Activated CD4-positive, alpha-beta memory T cell treated with anti-CD3 and anti-CD28 coated beads for 36 hours (primary cell): Measurements from ENCODE around the gene RNF151. TPM values are rescaled to one million over a fixed set of nuclear protein-coding genes. Genes with fewer than 3 reads are reported as not detected.
A peak's percentile ranks its signal among the peaks of the same experiment; 100 is the strongest.
"Not testable (repeated sequence)": the region's sequence is repeated elsewhere in the genome, so short reads cannot be mapped to it uniquely, and the experiment has no call there.

Experiments used
- CTCF ChIA-PET: fragments of 350-600 bp; sonication (Branson Sonifier 250); formaldehyde crosslinking; loops from one replicate; lab custom pipeline; 2021; ENCODE audit warnings: antibody characterized with exemption, inconsistent platforms; lab: Charles Lee
- POLR2A ChIA-PET: fragments of 350-600 bp; sonication (Branson Sonifier 250); formaldehyde crosslinking; loops from one replicate; lab custom pipeline; 2021; ENCODE audit warnings: antibody characterized with exemption; lab: Charles Lee
- DNase-seq: peaks from one replicate; pipeline ENCODE4 v3.0.0-alpha.2; 2020
- H3K27ac Mint-ChIP-seq: one replicate; pipeline ENCODE4 v1.8.0; 2021; ENCODE audit warnings: mixed read lengths
- H3K27me3 Mint-ChIP-seq: one replicate; pipeline ENCODE4 v1.8.0; 2021; ENCODE audit warnings: mixed read lengths
- H3K36me3 Mint-ChIP-seq: one replicate; pipeline ENCODE4 v1.8.0; 2021; ENCODE audit warnings: mixed read lengths
- H3K4me1 Mint-ChIP-seq: one replicate; pipeline ENCODE4 v1.8.0; 2021; ENCODE audit warnings: low read depth, mixed read lengths
- H3K4me3 Mint-ChIP-seq: one replicate; pipeline ENCODE4 v1.8.0; 2021; ENCODE audit warnings: mild to moderate bottlenecking, mixed read lengths
- H3K9me3 Mint-ChIP-seq: one replicate; pipeline ENCODE4 v1.8.0; 2021; ENCODE audit warnings: mixed read lengths
- intact Hi-C: fragments of 100-400 bp; cut with micrococcal nuclease; formaldehyde crosslinking; loops from one replicate; pipeline ENCODE4 v1.15.1; 2023
- total RNA-seq, 2 experiments: library from RNA; stranded (reverse); gene quantifications; one replicate each; pipeline ENCODE4 v1.2.3, GENCODE V29; 2021

RNF151 gene
- total RNA-seq, 2 experiments from 2014 or later = not detected

DNA sequence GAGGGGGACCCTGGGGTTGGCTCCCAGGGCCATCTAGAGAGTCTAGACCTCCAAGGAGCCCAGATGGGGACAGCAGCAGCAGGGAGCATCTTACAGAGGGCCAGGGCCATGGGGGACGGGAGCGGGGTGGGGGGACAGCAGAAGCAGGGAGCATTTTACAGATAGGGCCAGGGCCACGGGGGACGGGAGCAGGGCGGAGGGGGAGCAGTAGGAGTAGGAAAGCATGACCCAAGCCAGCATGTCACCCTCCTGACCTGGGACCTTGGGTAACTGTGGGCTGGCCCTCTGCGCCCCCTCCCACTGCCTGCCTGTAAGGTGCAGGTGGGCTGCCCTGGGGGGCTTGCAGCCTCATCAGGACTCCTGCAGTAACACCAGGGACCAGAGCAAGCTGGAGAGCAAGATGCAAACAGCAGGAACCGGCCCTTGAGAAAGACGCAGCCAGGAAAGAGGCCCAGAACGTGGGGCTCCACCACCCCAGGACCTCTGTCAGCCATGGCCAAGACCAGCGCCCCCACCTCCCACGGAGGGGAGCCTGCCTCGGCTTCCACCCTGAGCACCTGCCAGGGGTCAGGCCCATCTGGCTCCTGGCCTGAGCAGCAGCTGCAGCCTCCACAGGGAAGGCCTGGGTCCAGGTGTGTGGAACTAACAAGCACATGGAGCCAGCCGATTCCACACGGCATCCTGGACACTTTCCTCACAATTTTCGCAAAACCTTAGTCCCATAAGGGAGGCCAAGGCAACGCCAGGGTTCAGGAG, 40.6 kb downstream of the RNF151 start:
- H3K4me1 Mint-ChIP-seq = peaks cover 41% of the 10 kb centered on the region
- no peaks in the 10 kb centered on the region for H3K9me3 Mint-ChIP-seq
- no peak for DNase-seq
- POLR2A ChIA-PET = no interaction called here
- peaks cover 18% of the 10 kb centered on the region for H3K36me3 Mint-ChIP-seq
- H3K4me3 Mint-ChIP-seq = peak overlapping the region; percentile 83
- no peaks in the 10 kb centered on the region for H3K27me3 Mint-ChIP-seq
- CTCF ChIA-PET = interaction anchor here (1.4 to 3.4 kb wide), 2 partner anchors 23 to 133 kb away, joined by 3 to 14 read pairs; partner anchors contain the start of gene GFER
- peak overlapping the region; percentile 61 for H3K27ac Mint-ChIP-seq
- intact Hi-C loops = no loop called here

DNA sequence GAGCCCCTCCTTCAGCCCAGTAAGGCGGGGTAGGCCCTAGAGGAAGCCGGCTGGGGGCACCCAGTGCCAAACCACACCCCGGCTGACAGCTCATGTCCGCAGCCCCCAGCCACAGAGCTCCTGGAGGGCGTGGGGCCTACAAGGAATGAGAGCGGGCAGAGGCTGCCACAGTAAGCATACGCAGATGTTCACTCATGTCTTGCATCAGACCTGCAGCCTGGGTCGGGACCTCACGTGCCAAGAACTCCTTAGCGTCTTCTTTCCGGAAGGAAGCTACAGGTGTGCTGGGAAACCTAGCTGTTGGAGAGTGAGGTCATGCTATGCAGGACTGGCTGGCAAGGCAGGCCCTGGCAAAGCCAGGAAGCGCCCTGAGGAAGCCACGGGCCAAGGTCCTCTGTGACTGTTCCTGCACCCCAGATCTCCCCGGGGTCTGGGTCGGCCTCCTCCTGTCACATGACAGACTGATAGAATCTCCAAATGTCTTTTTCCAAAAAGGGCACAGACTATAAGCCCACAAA, 41.4 kb downstream of the RNF151 start:
- ChIA-PET POLR2A (interaction anchor here (0.6 to 1.6 kb wide), 3 partner anchors 17 to 147 kb away, joined by 3 to 7 read pairs (median 4); partner anchors contain the start of genes RPS2 and TRAF7), CTCF (interaction anchor here (0.8 to 3.4 kb wide), 4 partner anchors 15 to 147 kb away, joined by 3 to 14 read pairs (median 4); partner anchors contain the start of genes GFER and TRAF7)
- peak; percentile 48 for DNase-seq
- Mint-ChIP-seq H3K27ac (peak overlapping the region; percentile 77), H3K4me3 (peak overlapping the region; percentile 83), H3K4me1 (peaks cover 41% of the 10 kb centered on the region), H3K9me3 (no peaks in the 10 kb centered on the region), H3K36me3 (peaks cover 15% of the 10 kb centered on the region), H3K27me3 (no peaks in the 10 kb centered on the region)
- intact Hi-C loops = loop anchor here (2.0 kb wide), 1 partner anchor 15 kb away; no protein-coding TSS in a partner anchor

DNA sequence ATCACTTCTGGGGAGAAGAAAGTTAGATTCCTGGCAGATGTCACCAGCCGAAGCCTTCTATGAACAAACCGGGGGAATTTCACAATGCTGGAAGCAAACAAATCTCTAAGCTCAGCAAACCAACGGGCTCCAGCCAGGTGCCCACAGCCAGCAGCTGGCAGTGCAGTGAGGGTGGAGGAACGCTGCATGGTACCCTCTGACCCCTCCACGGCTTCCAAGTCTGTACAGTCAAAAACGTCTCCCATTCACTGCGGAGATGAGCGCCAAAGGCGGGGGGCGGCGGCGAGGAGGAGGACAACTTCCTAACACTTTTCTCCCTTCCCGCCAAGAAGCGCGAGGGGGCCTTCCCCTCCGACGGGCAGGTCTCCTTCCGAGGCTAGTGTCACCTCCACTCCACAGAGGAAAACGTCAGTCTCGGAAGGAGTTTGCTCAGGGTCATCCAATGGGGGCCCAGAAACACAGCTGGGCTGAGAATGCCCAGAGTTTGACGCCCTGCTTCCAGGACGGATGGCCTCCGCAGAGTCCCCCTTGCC, 42.0 kb downstream of the RNF151 start:
- Mint-ChIP-seq H3K27ac (peak overlapping the region; percentile 77), H3K27me3 (no peaks in the 10 kb centered on the region), H3K4me3 (peak overlapping the region; percentile 83), H3K36me3 (peaks cover 15% of the 10 kb centered on the region), H3K9me3 (no peaks in the 10 kb centered on the region), H3K4me1 (peaks cover 41% of the 10 kb centered on the region)
- ChIA-PET POLR2A (interaction anchor here (0.6 to 1.6 kb wide), 3 partner anchors 18 to 146 kb away, joined by 3 to 7 read pairs (median 4); partner anchors contain the start of genes RPS2 and TRAF7), CTCF (interaction anchor here (0.8 to 3.4 kb wide), 4 partner anchors 14 to 147 kb away, joined by 3 to 14 read pairs (median 4); partner anchors contain the start of genes GFER and TRAF7)
- DNase-seq = peak; percentile 66
- intact Hi-C loops = loop anchor here (2.0 kb wide), 1 partner anchor 16 kb away; no protein-coding TSS in a partner anchor

DNA sequence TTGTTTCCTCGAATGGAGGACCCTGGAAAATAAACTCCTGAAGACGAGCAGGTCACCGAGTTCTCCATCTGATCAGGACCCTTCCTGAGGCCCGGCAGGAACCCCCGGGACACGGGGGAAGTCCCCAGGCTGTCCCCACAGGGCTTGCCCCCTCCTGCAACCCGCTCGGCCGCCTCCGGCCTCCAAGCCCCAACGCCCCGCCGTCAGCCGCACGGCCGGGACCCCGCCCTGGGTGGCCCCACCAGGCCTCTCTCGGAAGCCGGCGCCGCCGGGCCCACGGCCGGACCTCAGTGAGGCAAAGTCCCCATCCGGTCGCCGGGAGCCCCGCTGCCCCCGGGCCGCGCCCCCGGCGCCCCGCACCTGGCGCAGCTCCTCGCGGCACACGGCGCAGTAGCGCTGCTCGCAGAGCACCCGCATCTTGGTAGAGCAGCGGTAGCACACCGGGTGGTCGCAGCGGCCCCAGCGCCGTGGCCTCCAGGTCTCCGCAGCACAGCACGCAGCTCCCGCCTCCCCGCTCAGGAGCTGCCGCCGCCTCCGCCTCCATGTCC, 42.6 kb downstream of the RNF151 start:
- CTCF ChIA-PET = interaction anchor here (1.4 to 3.4 kb wide), 3 partner anchors 13 to 131 kb away, joined by 3 to 14 read pairs (median 4); partner anchors contain the start of gene GFER
- Mint-ChIP-seq H3K4me3 (peak overlapping the region; percentile 83), H3K9me3 (no peaks in the 10 kb centered on the region), H3K27ac (peak overlapping the region; percentile 77), H3K36me3 (peaks cover 15% of the 10 kb centered on the region), H3K27me3 (no peaks in the 10 kb centered on the region), H3K4me1 (peaks cover 41% of the 10 kb centered on the region)
- no peak for DNase-seq
- intact Hi-C loops = loop anchor here (2.0 kb wide), 1 partner anchor 16 kb away; no protein-coding TSS in a partner anchor
- POLR2A ChIA-PET = interaction anchor here (1.5 to 1.6 kb wide), 2 partner anchors 18 to 146 kb away, joined by 4 to 7 read pairs; partner anchors contain the start of gene TRAF7

DNA sequence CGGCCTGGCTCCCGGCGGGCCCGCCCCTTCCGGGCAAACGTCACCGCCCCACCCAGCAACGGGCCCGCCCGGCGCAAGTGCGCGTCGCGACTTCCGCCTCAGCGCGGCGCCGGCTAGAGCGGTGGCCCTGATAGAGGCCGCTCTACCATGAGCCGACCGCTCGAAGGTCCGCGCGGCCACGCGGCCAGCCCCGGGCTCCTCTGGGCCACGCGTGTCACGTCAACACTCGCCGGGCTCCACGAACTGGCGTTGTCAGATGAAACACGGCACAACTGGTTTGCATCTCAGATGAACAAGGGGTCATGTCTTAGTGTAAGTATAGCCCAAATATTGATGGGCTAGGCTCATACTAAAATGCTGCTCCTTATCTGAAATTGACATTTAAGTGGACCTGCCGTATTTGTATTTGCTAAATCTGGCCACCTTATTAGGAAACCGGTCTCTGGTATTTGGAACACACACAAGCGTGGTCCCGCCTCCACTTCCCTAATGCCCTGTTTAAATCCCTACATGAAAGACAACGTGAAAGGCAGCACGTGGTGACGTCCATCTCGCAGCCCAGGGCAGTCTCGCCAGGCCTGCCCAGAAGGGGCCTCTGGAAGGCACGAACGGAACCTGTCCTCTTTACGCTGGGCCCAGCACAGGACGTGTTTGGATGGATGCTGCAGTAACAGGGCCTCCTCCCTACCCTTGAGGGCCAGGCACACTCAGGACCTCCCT, 43.3 kb downstream of the RNF151 start, which contains the start of gene ZNF598:
ZNF598 (minus strand) TSS at position 31 of the 720 bp plus-strand sequence.
- ChIA-PET POLR2A (no interaction called here), CTCF (interaction anchor here (3.4 kb wide), 1 partner anchor 130 kb away, joined by 14 read pairs; no protein-coding TSS in a partner anchor)
- no peaks in the 10 kb centered on the region for H3K27me3 Mint-ChIP-seq

DNA sequence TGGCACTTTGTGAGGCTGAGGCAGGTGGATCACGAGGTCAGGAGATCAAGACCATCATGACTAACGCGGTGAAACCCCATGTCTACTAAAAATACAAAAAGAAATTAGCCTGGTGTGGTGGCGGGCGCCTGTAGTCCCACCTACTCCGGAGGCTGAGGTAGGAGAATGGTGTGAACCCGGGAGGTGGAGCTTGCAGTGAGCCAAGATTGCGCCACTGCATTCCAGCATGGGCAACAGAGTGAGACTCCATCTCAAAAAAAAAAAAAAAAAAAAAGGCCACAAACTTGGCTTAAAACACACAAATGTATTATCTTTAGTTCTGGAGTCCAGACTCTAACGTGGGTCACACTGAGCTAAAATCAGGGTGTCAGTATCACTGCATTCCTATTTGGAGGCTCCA, 45.1 kb downstream of the RNF151 start:
- H3K27ac Mint-ChIP-seq, DNase-seq, H3K9me3 Mint-ChIP-seq, H3K4me3 Mint-ChIP-seq, H3K27me3 Mint-ChIP-seq: not testable (repeated sequence)
- intact Hi-C loops = loop anchor here (5.0 kb wide), 1 partner anchor 49 kb away; the partner anchor contains the start of gene RPS2
- POLR2A ChIA-PET = interaction anchor here (0.7 to 0.9 kb wide), 2 partner anchors 9 to 151 kb away, joined by 3 to 5 read pairs; no protein-coding TSS in a partner anchor
- peaks cover 23% of the 10 kb centered on the region for H3K4me1 Mint-ChIP-seq
- CTCF ChIA-PET = interaction anchor here (2.3 kb wide), 1 partner anchor 8 kb away, joined by 11 read pairs; no protein-coding TSS in a partner anchor
- peaks cover 12% of the 10 kb centered on the region for H3K36me3 Mint-ChIP-seq

More for the DNA sequence above, 43.3 kb downstream of the RNF151 start, which contains the start of gene ZNF598:
- Mint-ChIP-seq H3K4me3 (peak within 1 kb of the TSS; percentile 84), H3K36me3 (peaks cover 15% of the 10 kb centered on the region), H3K27ac (peak within 1 kb of the TSS; percentile 83), H3K9me3 (no peaks in the 10 kb centered on the region), H3K4me1 (peaks cover 35% of the 10 kb centered on the region)
- intact Hi-C loops = loop anchor here (2.0 to 5.0 kb wide), 2 partner anchors 17 to 48 kb away; partner anchors contain the start of gene RPS2
- peak; percentile 82 for DNase-seq

DNA sequence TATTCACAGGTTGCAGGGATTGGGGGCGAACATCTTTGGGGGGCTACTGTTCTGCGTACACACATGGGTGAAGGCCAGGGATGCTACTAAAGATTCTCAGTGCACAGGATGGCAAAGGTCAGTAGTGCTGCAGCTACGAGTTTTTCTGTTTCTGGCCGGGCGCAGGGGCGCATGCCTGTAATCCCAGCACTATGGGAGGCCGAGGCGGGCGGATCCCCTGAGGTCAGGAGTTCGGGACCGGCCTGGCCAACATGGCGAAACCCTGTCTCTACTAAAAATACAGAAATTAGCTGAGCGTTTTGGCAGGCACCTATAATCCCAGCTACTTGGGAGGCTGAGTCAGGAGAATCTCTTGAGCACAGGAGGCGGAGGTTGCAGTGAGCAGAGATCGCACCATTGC, 46.9 kb downstream of the RNF151 start:
- intact Hi-C loops = loop anchor here (5.0 kb wide), 1 partner anchor 51 kb away; the partner anchor contains the start of gene RPS2
- no peak overlapping the region for H3K4me3 Mint-ChIP-seq
- no peaks in the 10 kb centered on the region for H3K9me3 Mint-ChIP-seq
- H3K4me1 Mint-ChIP-seq = peaks cover 7% of the 10 kb centered on the region
- POLR2A ChIA-PET = no interaction called here
- CTCF ChIA-PET = interaction anchor here (1.0 to 2.3 kb wide), 3 partner anchors 9 to 127 kb away, joined by 3 to 11 read pairs (median 4); no protein-coding TSS in a partner anchor
- H3K27me3 Mint-ChIP-seq = peaks cover 2% of the 10 kb centered on the region
- peaks cover 6% of the 10 kb centered on the region for H3K36me3 Mint-ChIP-seq
- H3K27ac Mint-ChIP-seq = no peak overlapping the region
- no peak for DNase-seq

DNA sequence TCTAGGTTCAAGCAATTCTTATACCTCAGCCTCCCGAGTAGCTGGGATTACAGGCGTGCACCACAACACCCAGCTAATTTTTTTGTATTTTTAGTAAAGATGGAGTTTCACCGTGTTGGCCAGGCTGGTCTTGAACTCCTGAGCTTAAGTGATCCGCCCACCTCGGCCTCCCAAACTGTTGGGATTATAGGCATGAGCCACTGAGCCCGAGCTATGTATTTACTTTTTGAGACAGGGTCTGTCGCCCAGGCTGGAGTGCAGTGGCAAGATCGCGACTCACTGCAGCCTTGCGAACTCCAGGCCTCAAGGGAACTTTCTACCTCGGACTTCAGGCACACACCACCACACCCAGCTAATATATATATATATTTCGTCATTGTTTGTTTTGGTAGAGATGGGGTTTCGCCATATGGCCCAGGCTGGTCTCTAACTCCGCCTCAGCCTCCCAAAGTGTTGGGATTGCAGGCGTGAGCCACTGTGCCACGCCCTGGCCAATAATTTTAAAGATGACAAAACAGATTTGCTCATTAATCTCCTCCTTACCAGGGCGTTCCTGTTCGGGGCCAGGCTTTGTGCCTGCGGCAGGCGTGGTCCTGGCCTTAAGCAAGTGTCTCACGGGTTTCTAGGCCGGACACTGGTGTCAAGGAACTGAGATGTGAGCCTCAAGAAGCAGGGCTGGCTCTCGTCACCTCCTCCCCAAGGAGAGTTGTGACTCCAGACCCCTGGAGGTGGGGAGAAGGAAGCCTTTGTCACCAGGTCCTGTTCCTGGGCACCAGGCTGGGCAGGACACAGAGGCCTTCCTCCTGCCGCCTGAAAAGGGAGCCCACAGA, 48.7 kb downstream of the RNF151 start:
- POLR2A ChIA-PET = no interaction called here
- Mint-ChIP-seq H3K4me1 (peaks cover 2% of the 10 kb centered on the region), H3K9me3 (no peaks in the 10 kb centered on the region), H3K4me3 (no peak overlapping the region), H3K27me3 (peaks cover 11% of the 10 kb centered on the region), H3K27ac (no peak overlapping the region), H3K36me3 (peaks cover under 1% of the 10 kb centered on the region)
- DNase-seq = no peak
- intact Hi-C loops = no loop called here
- CTCF ChIA-PET = interaction anchor here (1.1 to 2.8 kb wide), 2 partner anchors 11 to 125 kb away, joined by 6 to 16 read pairs; no protein-coding TSS in a partner anchor

DNA sequence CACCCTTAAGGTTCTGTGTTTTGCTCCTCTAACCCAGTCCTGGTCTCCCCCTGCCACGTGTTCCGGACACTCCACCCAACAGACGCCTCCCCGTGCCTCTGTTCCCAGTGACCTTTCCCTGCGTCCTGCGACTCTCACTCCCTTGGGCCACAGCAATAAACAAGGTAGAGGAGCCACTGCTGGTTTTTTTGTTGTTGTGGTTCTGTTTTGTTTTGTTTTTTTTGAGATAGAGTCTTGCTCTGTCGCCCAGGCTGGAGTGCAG, 49.2 kb downstream of the RNF151 start:
- H3K4me1 Mint-ChIP-seq = peaks cover 4% of the 10 kb centered on the region
- CTCF ChIA-PET = interaction anchor here (0.7 to 2.8 kb wide), 5 partner anchors 12 to 125 kb away, joined by 3 to 16 read pairs (median 6); partner anchors contain the start of gene TBL3

DNA sequence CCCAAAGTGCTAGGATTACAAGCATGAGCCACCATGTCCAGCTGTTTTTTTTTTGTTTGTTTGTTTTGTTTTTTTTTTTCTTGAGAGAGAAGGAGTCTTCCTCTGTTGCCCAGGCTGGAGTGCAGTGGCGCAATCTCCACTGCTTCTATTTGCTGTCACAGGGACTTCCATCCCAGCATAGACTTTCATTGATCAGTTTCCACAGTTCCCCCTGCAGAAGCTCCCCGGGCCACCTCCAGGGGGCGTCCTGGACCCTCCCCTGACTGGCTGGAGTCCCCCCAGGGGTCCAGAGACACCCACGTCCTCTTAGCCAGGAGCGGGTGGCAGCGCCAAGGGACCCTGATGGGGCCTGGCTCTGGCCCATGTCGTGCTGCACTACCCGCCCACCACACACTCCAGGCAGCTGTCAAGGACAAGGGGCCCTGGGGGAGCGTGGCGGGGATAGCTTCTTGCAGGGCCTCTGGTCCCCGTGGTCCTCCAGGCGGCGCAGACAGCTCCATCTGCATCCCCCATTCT, 49.8 kb downstream of the RNF151 start:
- Mint-ChIP-seq H3K36me3 (no peaks in the 10 kb centered on the region), H3K4me1 (peaks cover 4% of the 10 kb centered on the region), H3K9me3 (no peaks in the 10 kb centered on the region), H3K4me3 (no peak overlapping the region), H3K27me3 (peaks cover 19% of the 10 kb centered on the region), H3K27ac (no peak overlapping the region)
- peak; percentile 38 for DNase-seq
- CTCF ChIA-PET = interaction anchor here (0.7 to 2.8 kb wide), 6 partner anchors 11 to 329 kb away, joined by 3 to 16 read pairs (median 4); partner anchors contain the start of gene TBL3
- POLR2A ChIA-PET = interaction anchor here (0.6 kb wide), 2 partner anchors 78 to 224 kb away, joined by 3 read pairs; no protein-coding TSS in a partner anchor
- intact Hi-C loops = no loop called here

More for the DNA sequence above, 49.2 kb downstream of the RNF151 start:
- H3K9me3 Mint-ChIP-seq = no peaks in the 10 kb centered on the region
- H3K36me3 Mint-ChIP-seq = no peaks in the 10 kb centered on the region
- H3K4me3 Mint-ChIP-seq = no peak overlapping the region
- no peak for DNase-seq
- intact Hi-C loops = no loop called here
- H3K27ac Mint-ChIP-seq = no peak overlapping the region
- POLR2A ChIA-PET = interaction anchor here (0.6 kb wide), 1 partner anchor 223 kb away, joined by 3 read pairs; no protein-coding TSS in a partner anchor
- peaks cover 14% of the 10 kb centered on the region for H3K27me3 Mint-ChIP-seq
